BLaER1 (cell line): ENCODE results near the gene DNAJC7.

Experiments used
- H3K27ac ChIP-seq: shearing (Covaris generic); formaldehyde crosslinking; 2 replicates; pipeline ENCODE4 v1.8.1; 2022
- H3K27me3 ChIP-seq: shearing (Covaris generic); formaldehyde crosslinking; 2 replicates; pipeline ENCODE4 v1.8.1; 2022
- H3K36me3 ChIP-seq: shearing (Covaris generic); formaldehyde crosslinking; 2 replicates; pipeline ENCODE4 v1.8.1; 2022
- H3K4me1 ChIP-seq: shearing (Covaris generic); formaldehyde crosslinking; 2 replicates; pipeline ENCODE4 v1.8.1; 2022
- H3K4me2 ChIP-seq: shearing (Covaris generic); formaldehyde crosslinking; 2 replicates; pipeline ENCODE4 v1.8.1; 2022
- H3K4me3 ChIP-seq: shearing (Covaris generic); formaldehyde crosslinking; 2 replicates; pipeline ENCODE4 v1.8.1; 2022
- H3K9ac ChIP-seq: shearing (Covaris generic); formaldehyde crosslinking; 2 replicates; pipeline ENCODE4 v1.8.1; 2022
- H3K9me3 ChIP-seq: shearing (Covaris generic); formaldehyde crosslinking; 2 replicates; pipeline ENCODE4 v1.8.1; 2022
- H4K20me1 ChIP-seq: shearing (Covaris generic); formaldehyde crosslinking; 2 replicates; pipeline ENCODE4 v1.8.1; 2022
- Cebpa-rat ChIP-seq: shearing (Covaris generic); IDR thresholded peaks from 2 replicates; pipeline ENCODE4 v1.8.1; 2022

The DNAJC7 gene

GRCh38 chr17:41984454-41984853 is 32.8 kb downstream of the DNAJC7 start:
- no peaks in the 10 kb centered on the region for H3K9me3 ChIP-seq
- 0 out of 2 replicates have a peak, but pooled peaks cover 13% of the 10 kb centered on the region for H4K20me1 ChIP-seq
- no peak overlapping the region for H3K9ac ChIP-seq
- peaks cover 99% of the 10 kb centered on the region for H3K36me3 ChIP-seq
- 0 out of 2 replicates have a peak, but pooled peaks cover 6% of the 10 kb centered on the region for H3K4me1 ChIP-seq
- no peak for TF ChIP-seq Cebpa-rat
- H3K27ac ChIP-seq = no peak overlapping the region
- no peak overlapping the region for H3K4me3 ChIP-seq
- no peak overlapping the region for H3K4me2 ChIP-seq
- H3K27me3 ChIP-seq = no peaks in the 10 kb centered on the region

- TF ChIP-seq Cebpa-rat = no peak
- Histone ChIP-seq H3K4me2 (no peak overlapping the region), H3K36me3 (peaks cover 98% of the 10 kb centered on the region), H3K27me3 (no peaks in the 10 kb centered on the region), H3K4me1 (peaks cover 2% of the 10 kb centered on the region), H3K4me3 (no peak overlapping the region), H3K9ac (no peak overlapping the region), H4K20me1 (peaks cover 8% of the 10 kb centered on the region), H3K27ac (no peak overlapping the region), H3K9me3 (no peaks in the 10 kb centered on the region)
These were observed 35.0 kb downstream of the DNAJC7 start for GRCh38 chr17:41982026-41982760.

- no peak overlapping the region for H3K27ac ChIP-seq
- H3K36me3 ChIP-seq = peaks cover 98% of the 10 kb centered on the region
These were observed 39.2 kb downstream of the DNAJC7 start for GRCh38 chr17:41977991-41978390.

GRCh38 chr17:41976142-41976768 is 41.0 kb downstream of the DNAJC7 start:
- peaks cover 98% of the 10 kb centered on the region for H3K36me3 ChIP-seq
- H3K9me3 ChIP-seq = no peaks in the 10 kb centered on the region
- peak overlapping the region; percentile 57 for H3K4me2 ChIP-seq
- H3K9ac ChIP-seq = peak overlapping the region; percentile 69
- H3K4me3 ChIP-seq = no peak overlapping the region
- peak overlapping the region; percentile 44 for H3K27ac ChIP-seq
- H3K4me1 ChIP-seq = peaks cover 46% of the 10 kb centered on the region
- no peak for TF ChIP-seq Cebpa-rat
- H4K20me1 ChIP-seq = peaks cover 65% of the 10 kb centered on the region
- H3K27me3 ChIP-seq = no peaks in the 10 kb centered on the region; the same call in 1 of the 2 replicates

More at GRCh38 chr17:41977991-41978390, 39.2 kb downstream of the DNAJC7 start:
- Histone ChIP-seq H3K4me1 (peaks cover 30% of the 10 kb centered on the region), H3K27me3 (no peaks in the 10 kb centered on the region), H4K20me1 (peaks cover 48% of the 10 kb centered on the region), H3K4me2 (no peak overlapping the region), H3K9ac (no peak overlapping the region), H3K9me3 (no peaks in the 10 kb centered on the region), H3K4me3 (no peak overlapping the region)
- TF ChIP-seq Cebpa-rat = no peak

- no peaks in the 10 kb centered on the region for H3K9me3 ChIP-seq
- no peak overlapping the region for H3K9ac ChIP-seq
- peaks cover 98% of the 10 kb centered on the region for H3K36me3 ChIP-seq
- peaks cover 55% of the 10 kb centered on the region for H3K4me1 ChIP-seq
- peaks cover 74% of the 10 kb centered on the region for H4K20me1 ChIP-seq
- H3K27me3 ChIP-seq = no peaks in the 10 kb centered on the region; the same call in 1 of the 2 replicates
- H3K27ac ChIP-seq = peak overlapping the region; percentile 31; the same call in 1 of the 2 replicates
- H3K4me3 ChIP-seq = no peak overlapping the region
- no peak for TF ChIP-seq Cebpa-rat
- no peak overlapping the region for H3K4me2 ChIP-seq
These were observed 41.8 kb downstream of the DNAJC7 start for GRCh38 chr17:41975099-41976083.

- Histone ChIP-seq H4K20me1 (peaks cover 81% of the 10 kb centered on the region), H3K9me3 (no peaks in the 10 kb centered on the region), H3K4me2 (no peak overlapping the region), H3K27me3 (no peaks in the 10 kb centered on the region; the same call in 1 of the 2 replicates), H3K27ac (0 out of 2 replicates have a peak overlapping the region, but pooled peaks have one; percentile 35), H3K36me3 (peaks cover 97% of the 10 kb centered on the region), H3K4me3 (no peak overlapping the region), H3K9ac (no peak overlapping the region), H3K4me1 (peaks cover 62% of the 10 kb centered on the region)
- no peak for TF ChIP-seq Cebpa-rat
These were observed 42.6 kb downstream of the DNAJC7 start for GRCh38 chr17:41974658-41975057.

- H3K36me3 ChIP-seq = peaks cover 98% of the 10 kb centered on the region
- no peak overlapping the region for H3K4me2 ChIP-seq
- H3K9me3 ChIP-seq = no peaks in the 10 kb centered on the region
- no peak for TF ChIP-seq Cebpa-rat
- no peak overlapping the region for H3K9ac ChIP-seq
- no peaks in the 10 kb centered on the region; the same call in 1 of the 2 replicates for H3K27me3 ChIP-seq
- H3K4me1 ChIP-seq = peaks cover 66% of the 10 kb centered on the region
- peak overlapping the region; percentile 35; the same call in 1 of the 2 replicates for H3K27ac ChIP-seq
- H4K20me1 ChIP-seq = peaks cover 88% of the 10 kb centered on the region
- H3K4me3 ChIP-seq = no peak overlapping the region
These were observed 43.2 kb downstream of the DNAJC7 start for GRCh38 chr17:41974031-41974430.

- no peaks in the 10 kb centered on the region; the same call in 1 of the 2 replicates for H3K27me3 ChIP-seq
- H3K4me1 ChIP-seq = peaks cover 72% of the 10 kb centered on the region
- peaks cover 98% of the 10 kb centered on the region for H3K36me3 ChIP-seq
- H4K20me1 ChIP-seq = peaks cover 94% of the 10 kb centered on the region
- TF ChIP-seq Cebpa-rat = no peak
- peak overlapping the region; percentile 62 for H3K27ac ChIP-seq
- no peaks in the 10 kb centered on the region for H3K9me3 ChIP-seq
- no peak overlapping the region; the same call in 1 of the 2 replicates for H3K4me3 ChIP-seq
- H3K4me2 ChIP-seq = peak overlapping the region; percentile 64
- peak overlapping the region; percentile 50 for H3K9ac ChIP-seq
These were observed 43.8 kb downstream of the DNAJC7 start for GRCh38 chr17:41973408-41973811.
